GM18502 (cell line): ENCODE data around the gene SLC8A2.

Experiments used
- ATAC-seq: cut with Tn5 transposase; IDR thresholded peaks from one replicate; pipeline ENCODE4 v1.9.1; 2021; ENCODE audit warnings: mild to moderate bottlenecking; ENCODE audit not compliant: unreplicated experiment, poor library complexity

The SLC8A2 gene, protein sequence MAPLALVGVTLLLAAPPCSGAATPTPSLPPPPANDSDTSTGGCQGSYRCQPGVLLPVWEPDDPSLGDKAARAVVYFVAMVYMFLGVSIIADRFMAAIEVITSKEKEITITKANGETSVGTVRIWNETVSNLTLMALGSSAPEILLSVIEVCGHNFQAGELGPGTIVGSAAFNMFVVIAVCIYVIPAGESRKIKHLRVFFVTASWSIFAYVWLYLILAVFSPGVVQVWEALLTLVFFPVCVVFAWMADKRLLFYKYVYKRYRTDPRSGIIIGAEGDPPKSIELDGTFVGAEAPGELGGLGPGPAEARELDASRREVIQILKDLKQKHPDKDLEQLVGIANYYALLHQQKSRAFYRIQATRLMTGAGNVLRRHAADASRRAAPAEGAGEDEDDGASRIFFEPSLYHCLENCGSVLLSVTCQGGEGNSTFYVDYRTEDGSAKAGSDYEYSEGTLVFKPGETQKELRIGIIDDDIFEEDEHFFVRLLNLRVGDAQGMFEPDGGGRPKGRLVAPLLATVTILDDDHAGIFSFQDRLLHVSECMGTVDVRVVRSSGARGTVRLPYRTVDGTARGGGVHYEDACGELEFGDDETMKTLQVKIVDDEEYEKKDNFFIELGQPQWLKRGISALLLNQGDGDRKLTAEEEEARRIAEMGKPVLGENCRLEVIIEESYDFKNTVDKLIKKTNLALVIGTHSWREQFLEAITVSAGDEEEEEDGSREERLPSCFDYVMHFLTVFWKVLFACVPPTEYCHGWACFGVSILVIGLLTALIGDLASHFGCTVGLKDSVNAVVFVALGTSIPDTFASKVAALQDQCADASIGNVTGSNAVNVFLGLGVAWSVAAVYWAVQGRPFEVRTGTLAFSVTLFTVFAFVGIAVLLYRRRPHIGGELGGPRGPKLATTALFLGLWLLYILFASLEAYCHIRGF

GRCh38 chr19:47471733-47472457 is at the start of gene SLC8A2:
TSS of gene SLC8A2 (minus strand) at chr19:47471893. CDS start at chr19:47466403, 5,490 bp downstream.
- ATAC-seq = no peak

DNA sequence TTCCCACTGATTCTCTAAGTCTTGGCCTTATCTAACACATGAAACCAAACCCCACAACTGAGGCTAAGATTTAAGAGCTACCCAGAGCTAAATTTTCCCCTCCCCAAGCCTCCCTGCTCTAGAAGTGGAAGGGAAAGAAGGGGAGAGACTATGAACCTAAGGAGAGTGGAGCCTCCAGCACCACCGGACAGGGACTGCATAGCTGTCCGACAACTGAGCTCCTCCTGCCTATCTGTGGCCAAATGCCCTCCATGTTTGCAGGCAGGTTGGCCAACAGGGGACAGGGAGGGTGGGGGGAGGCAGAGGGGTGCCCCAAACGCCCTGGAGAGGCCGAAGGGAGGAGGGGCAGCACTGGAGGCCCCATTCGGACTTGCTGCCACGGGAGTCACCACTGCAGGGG is 49.1 kb upstream of the SLC8A2 start:
- no peak for ATAC-seq

DNA sequence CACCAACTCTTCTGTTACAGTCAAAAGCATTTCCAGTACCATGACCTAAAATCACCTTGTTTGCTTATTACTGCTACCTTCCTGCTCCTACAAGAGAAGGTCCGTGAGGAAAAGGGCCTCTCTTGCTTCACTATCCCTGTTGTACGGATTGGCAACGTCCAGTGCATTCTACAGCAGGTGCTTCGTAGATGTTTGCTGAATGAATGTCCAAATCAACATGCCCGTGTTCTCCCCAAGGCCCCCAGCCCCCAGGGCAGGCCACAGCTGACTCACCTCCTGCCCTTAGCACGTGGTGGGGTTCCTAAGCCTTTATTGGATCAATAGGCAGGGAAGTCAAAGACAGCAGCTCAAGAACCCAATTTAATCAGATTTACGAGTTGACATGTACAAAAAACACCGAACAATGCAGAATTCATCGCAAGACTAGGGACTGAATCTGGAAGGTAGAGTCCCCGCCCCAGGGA is 48.7 kb upstream of the SLC8A2 start:
- ATAC-seq = no peak

DNA sequence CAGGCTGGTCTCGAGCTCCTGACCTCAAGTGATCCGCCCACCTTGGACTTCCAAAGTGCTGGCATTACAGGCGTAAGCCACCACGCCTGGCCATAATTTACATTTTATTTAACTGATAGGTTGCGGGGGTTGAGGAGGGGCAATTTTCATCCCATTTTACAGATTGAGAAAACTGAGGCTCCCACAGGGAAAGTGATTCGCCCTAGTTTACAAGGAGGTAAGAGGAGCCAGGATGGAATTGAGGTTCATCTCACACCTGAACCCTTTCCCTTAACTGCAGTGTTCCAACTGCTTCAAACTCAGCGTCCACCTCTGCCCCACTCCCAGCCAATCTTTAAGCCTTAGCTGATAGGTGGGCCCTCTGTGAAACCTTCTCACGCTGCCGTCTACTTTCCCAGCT is 47.2 kb upstream of the SLC8A2 start:
- no peak for ATAC-seq

GRCh38 chr19:47518139-47518538 is 46.4 kb upstream of the SLC8A2 start:
- ATAC-seq = peak; percentile 30

- ATAC-seq = peak; percentile 86
These were observed 43.3 kb upstream of the SLC8A2 start, which contains the start of gene NAPA for GRCh38 chr19:47514869-47515588. TSS of gene NAPA (minus strand) at chr19:47515063. CDS start at chr19:47514940, 123 bp downstream.

DNA sequence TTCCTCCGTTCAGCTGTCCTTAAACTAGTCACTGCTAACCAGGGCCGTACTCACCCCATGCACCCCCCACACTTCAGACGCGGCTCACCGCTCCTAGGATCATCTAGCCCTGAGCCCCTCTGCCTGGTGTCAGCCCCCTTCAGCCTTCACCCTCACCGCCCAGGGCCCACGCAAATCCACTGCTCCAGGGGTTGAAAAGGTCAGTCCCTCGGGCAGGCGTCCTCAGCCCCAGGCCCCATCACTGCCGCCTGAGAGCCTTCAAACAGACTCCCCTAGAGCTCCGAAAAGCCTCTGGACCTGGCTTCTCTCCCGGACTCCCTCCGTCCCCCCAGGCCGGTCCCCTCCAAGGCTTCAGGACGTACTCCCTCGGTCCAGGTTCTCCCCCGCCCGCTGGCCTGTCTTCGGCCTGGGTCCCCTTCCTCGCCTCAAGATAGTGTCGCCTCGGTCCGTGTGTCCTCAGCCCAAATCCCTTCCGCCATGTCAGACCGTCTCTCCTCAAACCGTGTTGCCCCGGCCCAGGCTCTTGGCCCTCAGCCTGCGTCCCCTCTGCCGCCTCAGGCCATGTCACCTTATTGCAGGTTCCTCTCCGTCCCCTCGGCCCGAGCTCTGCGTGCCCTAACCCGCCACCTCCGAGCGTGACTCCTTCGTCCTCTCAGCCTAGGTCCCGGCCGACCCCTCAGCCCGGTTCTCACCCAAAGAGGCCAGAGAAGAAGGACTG is 42.6 kb upstream of the SLC8A2 start:
- ATAC-seq = no peak

GRCh38 chr19:47512948-47513319 is 41.2 kb upstream of the SLC8A2 start:
- no peak for ATAC-seq

DNA sequence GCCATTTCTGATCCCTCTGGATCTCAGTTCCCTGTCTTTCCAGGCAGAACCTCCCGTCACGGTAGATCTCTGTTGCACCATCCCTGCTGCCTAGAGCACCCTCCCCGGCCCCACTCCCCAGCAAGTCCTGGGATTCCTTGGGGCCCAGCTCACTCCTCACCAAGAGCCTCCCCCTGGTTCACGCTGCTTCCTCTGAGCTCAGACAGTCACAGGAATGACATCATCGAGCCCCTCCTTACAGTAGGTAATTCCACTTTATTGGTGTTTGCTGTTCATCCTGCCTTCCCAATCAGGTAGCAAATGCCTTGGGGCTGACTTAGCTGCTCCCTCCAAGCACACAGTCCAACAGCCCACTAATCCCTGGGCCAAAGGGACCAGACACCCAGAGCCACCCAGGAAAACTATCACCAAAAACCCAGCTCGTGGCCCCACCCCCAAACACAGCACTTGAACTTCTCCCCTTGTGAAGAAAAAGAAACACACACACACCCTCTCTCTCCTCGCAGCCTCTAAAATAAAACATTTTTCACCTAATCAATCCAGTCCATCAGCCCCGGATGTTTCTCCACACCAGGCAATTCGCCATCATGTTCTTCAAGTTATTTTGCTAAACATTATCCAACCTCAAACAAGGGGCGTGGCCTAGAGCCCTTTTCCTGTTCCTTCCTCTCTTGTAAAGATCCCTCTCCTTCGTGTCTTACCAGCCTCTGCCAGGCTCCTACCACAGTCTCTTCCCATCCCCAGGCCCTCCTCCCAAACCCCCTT is 40.7 kb upstream of the SLC8A2 start:
- no peak for ATAC-seq

- no peak for ATAC-seq
These were observed 40.0 kb upstream of the SLC8A2 start for GRCh38 chr19:47511681-47512080.

GRCh38 chr19:47511128-47511517 is 39.4 kb upstream of the SLC8A2 start:
- no peak for ATAC-seq

DNA sequence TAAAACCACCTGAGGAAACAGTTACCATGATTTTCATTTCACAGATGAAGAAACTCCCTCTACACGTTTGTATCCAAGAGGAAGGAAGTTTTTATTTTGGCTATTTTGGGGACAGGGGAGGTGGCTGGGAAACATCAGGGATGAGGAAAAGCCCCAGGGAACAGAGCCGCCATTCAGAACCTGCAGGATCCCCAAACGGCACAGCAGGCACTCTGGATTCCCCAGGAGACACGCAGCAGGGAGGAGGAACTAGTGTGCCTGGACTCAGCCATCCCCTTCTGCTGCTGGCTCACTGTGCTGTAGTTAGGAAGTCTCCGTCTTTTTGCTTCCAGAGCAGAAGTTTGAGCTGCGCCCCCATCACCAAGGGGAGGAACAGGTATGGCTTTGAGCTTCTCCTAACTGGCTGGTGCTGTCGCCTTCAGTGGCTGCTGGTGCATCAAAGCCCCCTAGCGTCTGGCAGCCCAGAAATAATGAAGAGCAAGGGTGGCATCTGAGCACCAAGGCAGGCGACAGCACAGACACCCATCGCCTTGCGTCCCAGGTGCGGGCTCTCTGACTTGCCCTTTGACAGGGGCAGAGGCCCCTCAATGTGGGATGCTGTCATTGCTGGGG is 38.9 kb upstream of the SLC8A2 start:
- no peak for ATAC-seq

DNA sequence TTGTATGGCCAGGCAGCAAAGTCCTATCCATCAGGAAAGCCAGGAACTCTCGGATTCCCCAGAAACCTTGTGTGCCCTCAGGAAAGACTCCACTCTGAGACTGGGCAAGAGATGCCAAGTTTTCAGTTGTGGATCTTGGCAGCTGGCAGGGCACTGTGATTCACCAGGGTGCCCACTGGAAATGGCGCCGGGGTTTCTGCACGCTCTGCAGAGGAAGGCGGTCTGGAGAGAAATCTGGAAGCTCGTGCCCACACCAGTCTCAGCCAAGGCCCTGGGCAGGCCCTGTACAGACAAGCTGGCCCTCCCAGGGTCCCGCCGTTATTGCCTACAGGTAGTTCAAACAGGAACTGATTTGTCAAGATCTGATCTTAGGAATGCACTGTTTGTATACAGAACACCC is 38.3 kb upstream of the SLC8A2 start:
- no peak for ATAC-seq

GRCh38 chr19:47509170-47509847 is 37.6 kb upstream of the SLC8A2 start:
- ATAC-seq = no peak

DNA sequence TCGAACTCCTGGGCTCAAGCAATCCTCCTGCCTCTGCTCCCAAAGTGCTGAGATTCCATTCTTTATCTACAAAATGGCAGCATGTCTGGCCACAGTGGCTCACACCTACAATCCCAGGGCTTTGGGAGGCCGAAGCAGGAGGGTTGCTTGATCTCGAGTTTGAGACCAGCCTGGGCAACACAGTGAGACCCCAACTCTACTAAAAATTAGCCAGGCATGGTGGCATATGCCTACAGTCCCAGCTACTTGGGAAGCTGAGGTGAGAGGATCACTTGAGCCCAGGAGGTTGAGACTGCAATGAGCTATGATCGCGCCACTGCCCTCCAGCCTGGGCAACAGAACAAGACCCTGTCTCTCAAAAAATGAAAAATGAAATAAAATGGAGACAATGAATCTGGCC is 37.0 kb upstream of the SLC8A2 start:
- ATAC-seq = no peak

GRCh38 chr19:47507924-47508553 is 36.3 kb upstream of the SLC8A2 start:
- no peak for ATAC-seq

DNA sequence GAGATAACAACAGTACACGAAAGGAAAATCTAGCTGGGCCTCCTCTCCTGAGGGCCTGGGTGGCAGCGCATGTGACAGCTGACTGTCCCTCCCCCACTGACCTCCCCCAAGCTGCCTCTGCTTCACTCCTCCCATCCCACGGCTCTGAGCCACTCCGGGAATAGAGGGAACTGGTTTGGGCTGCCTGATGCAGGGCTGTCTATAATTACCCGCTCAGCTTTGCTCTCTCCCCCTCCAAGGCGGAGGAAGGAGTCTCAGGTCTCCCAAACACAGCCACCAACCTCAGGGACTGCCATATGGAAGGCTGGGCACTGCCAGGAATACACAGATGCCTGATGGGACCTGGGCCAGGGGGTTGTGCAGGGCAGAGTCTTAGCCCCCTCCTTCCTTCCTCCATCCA is 35.3 kb upstream of the SLC8A2 start:
- no peak for ATAC-seq
